ENCODE data around the gene ZNF32.
"Not testable (repeated sequence)": the region's sequence is repeated elsewhere in the genome, so short reads cannot be mapped to it uniquely, and the experiment has no call there.

ZNF32 gene

DNA sequence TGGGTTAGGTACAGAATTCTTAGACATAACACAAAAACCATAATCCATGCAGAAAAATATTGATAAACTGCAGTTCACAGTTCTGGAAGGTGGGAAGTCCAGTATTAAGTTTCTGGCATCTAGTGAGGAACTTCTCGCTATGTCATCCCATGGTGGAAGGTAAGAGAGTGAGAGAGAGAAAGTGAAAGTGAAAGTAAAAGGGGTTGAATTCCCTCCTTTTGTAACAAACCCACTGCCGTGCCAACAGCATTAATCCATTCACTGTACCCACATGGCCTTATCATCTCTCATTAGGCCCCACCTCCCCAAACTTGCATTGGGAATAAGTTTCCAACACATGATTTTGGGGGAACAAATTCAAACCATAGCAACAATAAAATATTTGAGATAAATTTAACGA, 25.3 kb downstream of the ZNF32 start:
- DNase-seq, result no peak

DNA sequence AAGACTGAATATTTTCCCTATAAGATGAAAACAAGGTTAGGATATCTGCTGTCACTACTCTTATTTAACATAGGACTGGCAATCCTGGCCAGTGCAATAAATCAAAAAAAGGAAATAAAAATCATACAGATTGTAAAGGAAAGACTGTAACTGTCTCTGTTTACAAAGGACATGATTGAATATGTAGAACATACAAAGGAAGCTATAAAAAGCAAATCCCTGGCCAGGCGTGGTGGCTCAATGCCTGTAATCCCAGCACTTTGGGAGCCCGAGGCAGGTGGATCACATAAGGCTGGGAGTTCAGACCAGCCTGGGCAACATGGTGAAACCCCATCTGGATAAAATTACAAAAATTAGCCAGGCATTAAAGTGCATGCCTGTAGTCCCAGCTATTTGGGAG, 26.6 kb downstream of the ZNF32 start:
- no peak for DNase-seq

DNA sequence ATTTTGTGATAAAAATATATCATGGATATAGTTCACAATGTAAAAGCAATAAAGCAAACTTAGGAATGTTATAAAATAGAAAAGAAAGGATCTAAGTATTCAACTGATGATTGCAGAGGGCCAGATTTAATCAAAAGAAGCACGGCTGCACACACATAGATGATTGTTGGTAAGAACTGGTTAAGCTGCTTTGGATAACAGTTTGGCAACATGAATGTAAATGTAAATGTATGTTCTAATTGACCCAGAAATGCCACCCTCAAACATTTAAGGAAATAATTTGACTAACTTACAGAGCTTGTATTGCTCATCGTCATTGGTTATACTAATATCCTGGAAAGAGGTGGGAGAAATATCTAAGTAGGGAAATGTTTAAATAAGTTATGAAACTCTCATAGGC, 29.3 kb downstream of the ZNF32 start:
- DNase-seq, result no peak

DNA sequence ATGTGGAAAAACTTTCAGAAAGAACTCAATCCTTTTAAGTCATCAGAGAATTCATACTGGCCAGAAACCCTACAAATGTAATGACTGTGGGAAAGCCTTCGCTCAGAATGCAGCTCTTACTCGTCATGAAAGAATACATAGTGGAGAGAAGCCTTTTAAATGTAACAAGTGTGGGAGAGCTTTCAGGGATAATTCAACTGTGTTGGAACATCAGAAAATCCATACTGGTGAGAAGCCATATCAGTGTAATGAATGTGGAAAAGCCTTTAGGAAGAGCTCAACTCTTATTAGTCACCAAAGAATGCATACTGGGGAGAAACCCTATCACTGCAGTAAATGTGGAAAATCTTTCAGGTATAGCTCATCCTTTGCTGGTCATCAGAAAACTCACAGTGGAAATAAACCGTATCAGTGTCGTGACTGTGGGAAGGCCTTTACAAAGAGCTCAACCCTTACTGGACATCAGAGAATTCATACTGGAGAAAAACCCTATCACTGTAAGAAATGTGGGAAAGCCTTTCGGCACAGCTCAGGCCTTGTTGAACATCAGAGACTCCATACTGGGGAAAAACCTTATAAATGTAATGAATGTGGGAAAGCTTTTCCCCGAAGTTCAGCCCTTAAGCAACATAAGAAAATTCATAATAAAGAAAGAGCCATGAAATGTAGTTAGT, 31.8 kb downstream of the ZNF32 start:
- DNase-seq, result no peak

DNA sequence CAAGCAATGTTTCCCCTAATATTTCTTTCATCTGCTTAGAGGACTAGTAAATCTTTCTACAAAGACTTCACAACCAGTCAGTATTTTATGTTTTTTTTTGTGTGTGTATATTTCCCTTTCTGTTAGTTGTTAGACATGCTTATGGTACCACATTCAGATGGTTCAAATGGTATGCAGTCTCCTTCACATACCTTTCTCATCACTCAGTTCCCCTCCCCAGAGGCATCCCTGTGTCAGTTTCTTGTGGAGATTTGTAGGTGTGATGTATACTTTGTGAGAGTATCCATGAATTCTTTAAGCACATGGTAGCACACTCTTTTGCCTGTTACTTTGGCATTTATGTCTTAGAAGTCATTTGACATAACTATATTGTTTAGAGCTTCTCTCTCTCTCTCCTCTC, 38.0 kb downstream of the ZNF32 start:
- DNase-seq, result no peak

DNA sequence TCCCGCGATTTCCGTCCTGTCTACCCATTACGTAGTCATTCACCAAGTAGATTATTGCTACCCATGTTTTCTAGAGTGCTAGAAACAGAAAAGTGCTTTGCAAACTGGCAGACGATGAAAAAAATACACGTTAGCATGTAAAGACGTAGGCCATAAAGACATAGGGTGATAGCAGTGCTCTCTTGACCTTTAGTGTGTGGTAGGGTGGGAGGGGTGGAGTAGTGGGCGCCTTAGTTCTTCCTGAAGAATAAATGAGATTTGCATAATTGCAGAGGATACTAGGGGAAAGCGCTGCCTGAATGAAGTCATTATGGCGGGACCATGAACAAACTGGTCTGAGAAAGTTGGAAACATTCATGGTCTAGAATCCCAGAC, 41.5 kb downstream of the ZNF32 start:
- DNase-seq, result no peak

DNA sequence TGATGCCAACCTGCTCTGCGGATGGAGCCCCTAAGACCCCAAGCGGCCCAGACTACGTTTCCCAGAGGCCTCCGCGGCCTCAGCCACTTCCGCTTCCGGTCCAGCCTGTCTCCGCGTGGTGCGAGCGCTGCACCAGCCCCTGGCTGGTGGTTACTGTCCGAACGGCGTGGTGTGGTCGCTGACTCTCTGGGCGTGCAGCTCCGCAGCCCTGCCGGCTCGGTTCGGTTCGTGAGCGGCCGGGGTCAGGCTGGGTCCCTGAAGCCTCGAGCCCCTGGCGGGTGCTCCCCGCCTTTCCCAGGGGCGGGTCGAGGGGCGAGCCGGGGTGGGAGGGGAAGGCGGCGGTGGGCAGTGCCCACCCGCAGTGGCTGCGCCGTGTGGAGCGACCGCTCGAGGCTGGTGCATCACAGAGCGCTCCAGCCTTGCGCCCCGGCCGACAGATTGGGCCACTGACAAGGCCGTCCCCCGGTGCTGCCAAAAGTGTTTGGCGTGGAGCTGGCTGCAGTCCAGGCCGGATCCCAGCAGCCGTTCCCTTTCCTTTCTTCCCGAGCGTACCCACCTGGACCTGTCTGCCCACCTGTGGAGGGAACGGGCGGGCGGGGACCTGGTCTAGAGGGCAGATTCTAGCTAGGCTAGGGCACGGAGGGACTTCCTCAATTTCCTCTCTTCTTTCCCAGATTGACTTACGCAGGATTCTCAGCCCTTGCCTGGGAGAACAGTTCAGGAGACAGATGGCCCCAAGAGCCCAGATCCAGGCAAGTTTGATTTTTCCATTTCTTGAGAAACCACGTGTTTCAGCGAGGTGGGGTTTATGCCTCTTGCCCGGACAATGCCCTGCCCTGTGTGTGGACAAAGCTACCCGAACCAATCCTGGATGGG, 42.1 kb downstream of the ZNF32 start, which contains the start of gene ZNF485:
TSS of gene ZNF485 (plus strand) at position 116 of the 876 bp plus-strand sequence. CDS start at position 729, 613 bp downstream.
- DNase-seq, result peak; percentile 71

DNA sequence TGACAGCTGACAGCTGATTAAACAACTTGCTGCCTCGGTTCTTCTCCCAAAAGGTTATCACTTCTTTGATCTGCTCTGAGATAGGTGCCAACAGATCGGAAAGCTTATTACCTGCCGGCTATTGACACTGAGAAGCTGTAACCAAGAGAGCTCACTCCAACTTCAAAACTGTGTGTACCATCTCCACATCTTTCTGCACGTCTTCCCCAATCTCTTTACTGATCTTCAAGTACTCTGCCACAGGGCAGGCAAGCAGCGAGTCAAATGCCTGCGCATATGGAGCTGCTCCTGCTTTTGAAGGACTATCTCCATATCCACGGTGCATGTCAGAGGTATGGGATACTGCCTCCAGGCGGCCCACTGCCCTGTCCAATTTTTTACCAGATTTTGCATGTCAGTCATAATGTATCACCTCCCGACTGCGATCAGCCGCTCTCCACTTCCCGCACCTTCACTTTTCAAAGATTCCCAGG, 42.8 kb downstream of the ZNF32 start:
- DNase-seq, result no peak

DNA sequence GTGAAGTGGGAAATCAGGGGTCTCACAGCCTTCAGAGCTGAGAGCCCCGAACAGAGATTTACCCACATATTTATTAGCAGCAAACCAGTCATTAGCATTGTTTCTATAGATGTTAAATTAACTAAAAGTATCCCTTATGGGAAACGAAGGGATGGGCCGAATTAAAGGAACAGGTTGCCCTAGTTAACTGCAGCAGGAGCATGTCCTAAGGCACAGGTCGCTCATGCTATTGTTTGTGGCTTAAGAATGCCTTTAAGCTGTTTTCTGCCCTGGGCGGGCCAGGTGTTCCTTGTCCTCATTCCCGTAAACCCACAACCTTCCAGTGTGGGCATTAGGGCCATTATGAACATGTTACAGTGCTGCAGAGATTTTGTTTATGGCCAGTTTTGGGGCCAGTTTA, 47.1 kb downstream of the ZNF32 start:
- DNase-seq, result not testable (repeated sequence)

DNA sequence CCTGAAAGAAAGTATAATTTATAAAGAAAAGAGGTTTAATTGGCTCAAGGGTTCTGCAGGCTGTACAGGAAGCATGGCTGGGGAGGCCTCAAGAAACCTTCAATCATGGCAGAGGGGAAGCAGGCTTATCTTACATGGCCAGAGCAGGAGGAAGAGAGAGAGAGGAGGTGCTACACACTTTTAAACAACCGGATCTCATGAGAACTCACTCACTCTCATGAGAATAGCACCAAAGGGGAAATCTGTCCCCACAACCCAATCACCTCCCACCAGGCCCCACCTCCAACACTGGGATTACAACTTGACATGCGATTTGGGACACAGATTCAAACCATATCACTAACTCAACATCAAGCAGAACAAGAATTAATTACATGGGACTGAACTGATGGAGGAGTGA, 49.3 kb downstream of the ZNF32 start:
- no peak for DNase-seq

DNA sequence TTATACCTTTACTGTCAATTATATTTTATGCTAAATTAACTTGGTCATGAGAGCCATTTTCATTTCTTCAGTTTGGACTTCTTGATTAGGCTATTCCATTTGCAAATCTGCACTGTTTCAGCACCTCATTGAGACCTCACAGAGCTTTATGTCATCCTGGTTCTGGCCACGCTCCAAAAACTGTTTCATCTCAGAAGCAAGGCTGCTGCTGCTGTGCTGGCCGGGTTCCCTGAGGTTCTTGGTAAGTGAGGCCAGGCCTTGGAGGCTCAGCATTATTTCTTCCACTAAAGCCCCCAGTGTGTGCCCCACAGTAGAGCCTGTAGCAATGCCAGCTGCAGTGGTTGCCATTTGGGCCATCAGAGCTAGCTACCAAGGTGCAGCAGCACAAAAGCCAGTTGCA, 50.2 kb downstream of the ZNF32 start:
- no peak for DNase-seq

DNA sequence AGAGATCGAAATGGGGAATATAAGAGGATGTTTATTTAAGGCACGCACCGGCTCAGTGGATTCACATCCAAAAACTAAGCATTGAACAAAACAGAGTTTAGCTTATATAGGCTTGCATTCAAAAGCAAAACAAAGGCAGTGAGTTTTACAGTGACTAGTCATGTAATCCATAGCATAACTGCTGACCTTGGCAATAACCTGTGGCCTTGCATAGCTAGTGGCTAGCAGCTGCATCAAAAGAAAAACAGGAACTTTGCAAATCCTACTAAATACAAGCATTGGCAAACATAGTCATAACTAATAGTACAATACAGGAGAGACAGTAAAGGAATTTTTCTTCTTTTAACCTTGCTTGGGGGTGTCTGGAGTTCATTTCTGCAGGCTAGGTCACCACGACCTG, 52.1 kb downstream of the ZNF32 start:
- no peak for DNase-seq

DNA sequence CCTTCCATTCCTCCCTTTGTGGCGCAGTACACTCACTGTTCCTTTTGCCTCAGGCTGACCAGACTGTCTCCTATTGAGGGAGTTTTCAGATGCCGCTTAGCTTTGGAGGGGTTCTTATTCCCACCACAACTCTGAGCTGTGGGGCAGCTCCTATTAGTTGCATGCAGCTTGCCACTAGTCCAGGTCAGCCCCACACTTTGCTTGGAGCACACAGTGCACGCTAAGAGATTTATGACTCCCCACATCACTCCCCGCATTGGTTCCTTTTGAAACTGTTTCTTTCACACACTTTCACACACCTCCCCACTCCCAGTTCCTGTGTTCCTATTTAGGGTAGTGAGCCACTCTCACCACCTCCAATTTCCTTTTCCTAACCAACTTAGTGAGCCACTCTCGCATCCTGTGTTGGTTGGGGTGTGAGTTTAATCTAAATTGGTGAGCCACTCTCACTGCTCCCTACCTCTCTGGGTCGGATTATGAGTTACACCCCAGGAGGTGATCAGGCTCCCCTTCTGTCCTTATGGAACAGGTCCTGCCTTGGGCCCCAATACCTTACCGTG, 52.9 kb downstream of the ZNF32 start:
- DNase-seq, result peak; percentile 64

DNA sequence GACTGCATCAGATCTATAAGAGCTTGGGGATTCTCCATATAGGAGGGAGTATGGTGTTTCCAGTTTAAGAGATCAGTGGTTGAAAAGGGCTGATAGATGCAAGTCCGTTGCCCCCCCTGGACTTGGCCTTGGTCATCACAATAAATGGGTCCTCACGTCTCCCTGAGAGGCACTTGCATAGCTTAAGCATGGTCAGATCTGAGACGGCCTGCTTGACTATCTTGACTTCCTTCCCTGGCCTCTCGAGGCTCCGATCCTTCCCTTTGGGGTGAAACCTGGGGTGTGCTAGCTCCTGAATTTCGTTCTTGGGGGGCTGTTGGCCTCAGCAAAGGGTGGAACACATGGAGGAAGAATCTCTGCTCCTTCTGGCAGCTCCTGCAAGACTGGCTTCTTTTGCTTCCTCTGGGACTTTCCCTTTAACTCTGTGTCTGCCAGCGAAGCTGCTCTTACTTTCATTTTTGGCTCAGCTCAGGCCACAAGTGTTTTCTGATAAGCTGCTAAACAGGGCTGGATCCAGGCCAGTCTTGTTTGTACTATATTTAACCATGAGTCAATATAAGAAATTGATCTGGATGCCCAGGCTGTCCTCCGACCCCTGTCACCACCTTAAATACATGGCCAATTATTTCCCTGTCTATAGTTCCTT, 53.6 kb downstream of the ZNF32 start:
- DNase-seq, result peak; percentile 77
